Suprapubic skin (tissue), 4 donors: ENCODE results near the gene DISC1. TPM values are rescaled to one million over a fixed set of nuclear protein-coding genes. Genes with fewer than 3 reads are reported as not detected.
"Not testable (repeated sequence)": the region's sequence is repeated elsewhere in the genome, so short reads cannot be mapped to it uniquely, and the experiment has no call there.

ENCODE experiments used
- DNase-seq, 2 donors: peaks; one replicate each; pipeline ENCODE4 v3.0.0-alpha.2; 2019; ENCODE audit warnings: low spot score in 2 of 2
- H3K27ac ChIP-seq: fragments of 200-600 bp; sonication (generic); one replicate; pipeline ENCODE4 v1.5.1; 2019
- H3K27me3 ChIP-seq: fragments of 200-600 bp; sonication (generic); one replicate; pipeline ENCODE4 v1.5.1; 2019
- H3K36me3 ChIP-seq: fragments of 200-600 bp; sonication (generic); one replicate; pipeline ENCODE4 v1.5.1; 2019
- H3K4me1 ChIP-seq: fragments of 200-600 bp; sonication (generic); one replicate; pipeline ENCODE4 v1.5.1; 2019
- H3K4me3 ChIP-seq: fragments of 200-600 bp; sonication (generic); one replicate; pipeline ENCODE4 v1.5.1; 2019; ENCODE audit warnings: mild to moderate bottlenecking
- H3K9me3 ChIP-seq: fragments of 200-600 bp; sonication (generic); one replicate; pipeline ENCODE4 v1.5.1; 2019
- EP300 ChIP-seq: sonication (generic); formaldehyde crosslinking; IDR thresholded peaks from one replicate; pipeline ENCODE4 v1.6.1; 2017; ENCODE audit warnings: antibody characterized with exemption
- POLR2A ChIP-seq, 2 donors: fragments of 450-650 bp; IDR thresholded peaks; one replicate each; pipeline ENCODE4 v1.6.1; 2017; ENCODE audit warnings: antibody characterized with exemption in 2 of 2, mild to moderate bottlenecking in 2 of 2, moderate library complexity in 2 of 2
- POLR2AphosphoS5 ChIP-seq, 3 donors: sonication (generic); formaldehyde crosslinking; IDR thresholded peaks; one replicate each; pipeline ENCODE4 v1.6.1; 2017; ENCODE audit warnings: antibody characterized with exemption in 3 of 3
- WGBS: methylation state at CpG from one replicate; pipeline ENCODE4 v1.1.5; 2018; 5-methylcytosine and 5-hydroxymethylcytosine counted together
- total RNA-seq, 4 donors: library from RNA; depleted of rRNA; stranded (reverse); fragments of >200 nt; gene quantifications; one replicate each; pipeline ENCODE4 v1.1.0, GENCODE V29; 2016
- TF ChIP-seq, protein P1 (sequence below), 2 donors: fragments of 200-600 bp in 1 of 2; fragments of 450-650 bp in 1 of 2; sonication (generic) in 1 of 2; IDR thresholded peaks; one replicate each; pipeline ENCODE4 v1.5.1; 2016 to 2019; ENCODE audit warnings: antibody characterized with exemption in 2 of 2, mild to moderate bottlenecking in 1 of 2, moderate library complexity in 1 of 2

Gene DISC1
- total RNA-seq, 4 donors from 2014 or later, result 3.0 to 8.4 (median 5.2) TPM

DNA sequence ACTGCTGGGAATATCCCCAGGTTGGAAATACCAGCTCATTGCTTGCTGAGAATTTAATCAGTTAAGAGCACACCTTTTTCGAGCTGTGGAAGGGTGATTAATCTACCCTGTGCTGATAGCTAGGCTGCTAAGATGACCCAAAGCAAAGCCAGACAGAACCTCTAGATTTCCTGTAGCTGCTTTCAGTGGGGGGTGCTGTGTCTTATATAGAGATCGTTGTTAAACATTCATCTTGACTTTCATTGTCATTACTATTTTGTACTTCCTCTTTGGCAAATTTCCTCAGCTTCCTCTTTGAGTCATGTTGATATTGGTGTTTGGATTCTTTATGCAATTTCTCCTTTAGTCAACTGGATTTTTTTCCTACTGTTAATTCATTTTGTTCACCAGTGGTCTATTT lies 155.3 kb downstream of the DISC1 start:
- no peak for DNase-seq
- WGBS, result 57% methylated on average over 2 of the region's 2 CpGs
- H3K27me3 ChIP-seq, result no peaks in the 10 kb centered on the region
- H3K27ac ChIP-seq, result no peak overlapping the region
- peaks cover 22% of the 10 kb centered on the region for H3K4me1 ChIP-seq
- no peak overlapping the region for H3K4me3 ChIP-seq
- H3K9me3 ChIP-seq, result no peaks in the 10 kb centered on the region
- no peak for TF ChIP-seq EP300
- no peak for TF ChIP-seq POLR2AphosphoS5 (IDR thresholded peaks at IDR 0.05)
- TF ChIP-seq POLR2A (IDR thresholded peaks at IDR 0.05), result no peak
- TF ChIP-seq, protein P1, sequence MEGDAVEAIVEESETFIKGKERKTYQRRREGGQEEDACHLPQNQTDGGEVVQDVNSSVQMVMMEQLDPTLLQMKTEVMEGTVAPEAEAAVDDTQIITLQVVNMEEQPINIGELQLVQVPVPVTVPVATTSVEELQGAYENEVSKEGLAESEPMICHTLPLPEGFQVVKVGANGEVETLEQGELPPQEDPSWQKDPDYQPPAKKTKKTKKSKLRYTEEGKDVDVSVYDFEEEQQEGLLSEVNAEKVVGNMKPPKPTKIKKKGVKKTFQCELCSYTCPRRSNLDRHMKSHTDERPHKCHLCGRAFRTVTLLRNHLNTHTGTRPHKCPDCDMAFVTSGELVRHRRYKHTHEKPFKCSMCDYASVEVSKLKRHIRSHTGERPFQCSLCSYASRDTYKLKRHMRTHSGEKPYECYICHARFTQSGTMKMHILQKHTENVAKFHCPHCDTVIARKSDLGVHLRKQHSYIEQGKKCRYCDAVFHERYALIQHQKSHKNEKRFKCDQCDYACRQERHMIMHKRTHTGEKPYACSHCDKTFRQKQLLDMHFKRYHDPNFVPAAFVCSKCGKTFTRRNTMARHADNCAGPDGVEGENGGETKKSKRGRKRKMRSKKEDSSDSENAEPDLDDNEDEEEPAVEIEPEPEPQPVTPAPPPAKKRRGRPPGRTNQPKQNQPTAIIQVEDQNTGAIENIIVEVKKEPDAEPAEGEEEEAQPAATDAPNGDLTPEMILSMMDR (IDR thresholded peaks at IDR 0.05), result no peak
- H3K36me3 ChIP-seq, result no peaks in the 10 kb centered on the region

DNA sequence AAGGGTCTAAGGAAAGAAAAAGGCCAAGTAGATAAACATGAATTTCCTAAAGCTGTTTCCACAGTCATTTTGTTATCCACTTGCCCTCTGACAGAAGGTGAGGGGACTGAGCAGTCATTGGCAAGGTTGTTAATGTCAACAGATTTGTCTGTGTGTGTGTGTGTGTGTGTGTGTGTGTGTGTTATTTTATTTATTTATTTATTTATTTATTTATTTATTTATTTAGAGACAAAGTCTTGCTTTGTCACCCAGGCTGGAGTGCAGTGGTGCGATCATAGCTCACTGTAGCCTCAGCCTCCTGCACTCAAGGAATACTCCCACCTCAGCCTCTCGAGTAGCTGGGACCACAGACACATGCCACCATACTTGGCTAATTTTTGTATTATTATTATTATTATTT lies 158.5 kb downstream of the DISC1 start:
- not testable (repeated sequence) for DNase-seq, H3K27me3 ChIP-seq, H3K9me3 ChIP-seq, H3K4me3 ChIP-seq, H3K27ac ChIP-seq, H3K36me3 ChIP-seq, H3K4me1 ChIP-seq
- 95% methylated on average over 2 of the region's 2 CpGs for WGBS

DNA sequence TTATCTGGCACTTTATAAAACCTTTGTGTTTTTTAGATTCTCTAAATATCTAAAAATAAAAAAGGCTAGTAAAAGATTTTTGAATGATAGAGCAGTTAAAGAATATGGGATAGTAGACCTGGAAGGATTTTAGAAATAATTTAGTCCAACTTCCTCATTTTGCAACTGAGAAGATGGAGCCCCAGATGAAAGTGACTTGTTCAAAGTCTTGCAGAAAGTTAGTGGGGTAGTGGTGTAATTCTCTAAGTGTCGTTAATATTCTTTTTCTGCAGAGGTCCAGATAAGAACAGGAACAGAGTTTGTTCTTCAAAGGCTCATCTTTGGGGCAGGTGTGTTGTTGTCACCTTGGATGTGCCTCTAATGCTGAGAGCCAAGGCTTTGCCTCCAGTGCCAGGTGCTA lies 159.5 kb downstream of the DISC1 start:
- Histone ChIP-seq H3K27me3 (no peaks in the 10 kb centered on the region), H3K4me1 (peaks cover 4% of the 10 kb centered on the region), H3K4me3 (no peak overlapping the region), H3K36me3 (no peaks in the 10 kb centered on the region), H3K9me3 (no peaks in the 10 kb centered on the region), H3K27ac (no peak overlapping the region)
- no peak for TF ChIP-seq POLR2A (IDR thresholded peaks at IDR 0.05)
- TF ChIP-seq, protein P1 (IDR thresholded peaks at IDR 0.05), result no peak
- no peak for TF ChIP-seq EP300
- TF ChIP-seq POLR2AphosphoS5 (IDR thresholded peaks at IDR 0.05), result no peak
- WGBS, result 96% methylated on average over 1 of the region's 1 CpG
- DNase-seq, result no peak

DNA sequence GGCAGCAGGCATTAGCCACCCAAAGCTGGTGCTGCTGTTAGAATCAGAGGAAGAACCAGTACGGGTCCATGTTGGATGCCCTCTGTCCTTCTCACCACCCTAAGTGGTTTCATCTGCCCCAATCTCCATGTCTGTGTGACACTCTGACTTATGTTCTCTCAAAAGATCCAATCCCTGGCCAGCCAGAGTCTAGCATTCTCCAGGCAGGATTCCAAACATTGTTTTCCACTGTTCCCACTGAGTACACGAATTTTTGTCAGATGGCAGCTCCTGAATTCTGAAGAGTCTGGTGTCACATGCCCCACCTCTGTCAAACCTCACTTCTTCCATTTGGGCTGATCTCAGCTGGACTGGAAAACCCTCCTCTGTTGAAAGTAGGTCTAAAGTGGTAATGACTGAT lies 166.0 kb downstream of the DISC1 start:
- H3K36me3 ChIP-seq, result no peaks in the 10 kb centered on the region
- no peaks in the 10 kb centered on the region for H3K4me1 ChIP-seq
- no peak overlapping the region for H3K4me3 ChIP-seq
- no peaks in the 10 kb centered on the region for H3K9me3 ChIP-seq
- DNase-seq, result no peak
- 54% methylated on average over 2 of the region's 2 CpGs for WGBS
- no peaks in the 10 kb centered on the region for H3K27me3 ChIP-seq
- TF ChIP-seq POLR2A (IDR thresholded peaks at IDR 0.05) (no peak), EP300 (no peak), POLR2AphosphoS5 (IDR thresholded peaks at IDR 0.05) (no peak)
- TF ChIP-seq, protein P1 (IDR thresholded peaks at IDR 0.05), result no peak
- no peak overlapping the region for H3K27ac ChIP-seq

DNA sequence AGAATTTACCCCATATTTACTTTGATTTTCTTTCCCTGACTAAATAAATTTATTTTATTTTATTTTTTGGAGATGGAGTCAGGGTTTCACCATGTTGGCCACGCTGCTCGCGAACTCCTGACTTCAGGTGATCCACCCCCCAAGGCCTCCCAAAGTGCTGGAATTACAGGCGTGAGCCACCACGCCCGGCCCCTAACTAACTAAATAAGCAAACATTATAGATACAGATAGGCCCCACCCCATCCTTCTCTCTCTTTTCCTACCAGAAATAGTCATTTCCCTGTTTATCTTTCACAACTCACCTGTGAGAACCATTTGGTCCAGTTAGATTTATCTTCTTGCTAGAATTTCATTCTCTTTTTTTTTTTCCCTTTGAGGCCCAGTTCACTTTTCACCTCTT lies 167.3 kb downstream of the DISC1 start:
- WGBS, result 95% methylated on average over 6 of the region's 6 CpGs
- no peaks in the 10 kb centered on the region for H3K36me3 ChIP-seq
- H3K9me3 ChIP-seq, result no peaks in the 10 kb centered on the region

DNA sequence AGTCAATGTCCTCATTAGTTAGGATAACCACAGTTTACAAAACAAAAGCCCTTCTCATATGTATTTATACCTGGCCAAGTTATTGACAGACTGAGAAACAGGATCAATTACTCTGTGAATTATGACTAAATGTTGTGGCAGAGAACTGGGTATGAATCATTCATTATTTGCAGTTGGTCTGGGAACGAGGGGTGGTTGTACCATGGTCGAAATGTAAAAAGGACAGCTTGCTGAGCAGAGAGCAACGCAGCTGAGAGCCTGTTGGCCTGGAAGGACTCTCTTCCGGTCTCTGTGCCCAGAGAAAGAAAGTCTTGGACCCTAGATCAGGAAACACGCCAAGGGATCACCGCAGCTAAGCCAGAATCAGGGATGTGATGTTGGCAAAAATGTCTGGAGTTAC lies 169.6 kb downstream of the DISC1 start:
- Histone ChIP-seq H3K4me1 (peaks cover 8% of the 10 kb centered on the region), H3K4me3 (no peak overlapping the region), H3K27me3 (no peaks in the 10 kb centered on the region), H3K27ac (no peak overlapping the region), H3K9me3 (no peaks in the 10 kb centered on the region), H3K36me3 (no peaks in the 10 kb centered on the region)
- DNase-seq, result no peak
- 62% methylated on average over 6 of the region's 6 CpGs for WGBS
- TF ChIP-seq EP300 (no peak), POLR2AphosphoS5 (IDR thresholded peaks at IDR 0.05) (no peak), POLR2A (IDR thresholded peaks at IDR 0.05) (no peak)
- TF ChIP-seq, protein P1 (IDR thresholded peaks at IDR 0.05), result no peak

More for the DNA sequence above, 167.3 kb downstream of the DISC1 start:
- Histone ChIP-seq H3K4me3 (no peak overlapping the region), H3K27me3 (no peaks in the 10 kb centered on the region), H3K27ac (no peak overlapping the region), H3K4me1 (no peaks in the 10 kb centered on the region)
- TF ChIP-seq POLR2A (IDR thresholded peaks at IDR 0.05) (no peak), POLR2AphosphoS5 (IDR thresholded peaks at IDR 0.05) (no peak), EP300 (no peak)
- TF ChIP-seq, protein P1 (IDR thresholded peaks at IDR 0.05), result no peak
- DNase-seq, result no peak
